GM12865 (cell line): ENCODE data around the gene SLC13A2.

Source experiments
- DNase-seq: peaks from one replicate; pipeline ENCODE4 v3.0.0; 2010; ENCODE audit warnings: low read depth
- H3K4me3 ChIP-seq: 2 replicates; pipeline ENCODE4 v1.5.1; 2011; ENCODE audit warnings: mild to moderate bottlenecking, low read depth, low read length, control low read depth
- TF ChIP-seq, protein P1 (sequence below): IDR thresholded peaks from 2 replicates; pipeline ENCODE4 v1.5.1; 2011; ENCODE audit warnings: low read length, control low read depth, low read depth, inconsistent platforms; ENCODE audit not compliant: insufficient read depth; ENCODE audit errors: missing control alignments

SLC13A2 gene

DNA sequence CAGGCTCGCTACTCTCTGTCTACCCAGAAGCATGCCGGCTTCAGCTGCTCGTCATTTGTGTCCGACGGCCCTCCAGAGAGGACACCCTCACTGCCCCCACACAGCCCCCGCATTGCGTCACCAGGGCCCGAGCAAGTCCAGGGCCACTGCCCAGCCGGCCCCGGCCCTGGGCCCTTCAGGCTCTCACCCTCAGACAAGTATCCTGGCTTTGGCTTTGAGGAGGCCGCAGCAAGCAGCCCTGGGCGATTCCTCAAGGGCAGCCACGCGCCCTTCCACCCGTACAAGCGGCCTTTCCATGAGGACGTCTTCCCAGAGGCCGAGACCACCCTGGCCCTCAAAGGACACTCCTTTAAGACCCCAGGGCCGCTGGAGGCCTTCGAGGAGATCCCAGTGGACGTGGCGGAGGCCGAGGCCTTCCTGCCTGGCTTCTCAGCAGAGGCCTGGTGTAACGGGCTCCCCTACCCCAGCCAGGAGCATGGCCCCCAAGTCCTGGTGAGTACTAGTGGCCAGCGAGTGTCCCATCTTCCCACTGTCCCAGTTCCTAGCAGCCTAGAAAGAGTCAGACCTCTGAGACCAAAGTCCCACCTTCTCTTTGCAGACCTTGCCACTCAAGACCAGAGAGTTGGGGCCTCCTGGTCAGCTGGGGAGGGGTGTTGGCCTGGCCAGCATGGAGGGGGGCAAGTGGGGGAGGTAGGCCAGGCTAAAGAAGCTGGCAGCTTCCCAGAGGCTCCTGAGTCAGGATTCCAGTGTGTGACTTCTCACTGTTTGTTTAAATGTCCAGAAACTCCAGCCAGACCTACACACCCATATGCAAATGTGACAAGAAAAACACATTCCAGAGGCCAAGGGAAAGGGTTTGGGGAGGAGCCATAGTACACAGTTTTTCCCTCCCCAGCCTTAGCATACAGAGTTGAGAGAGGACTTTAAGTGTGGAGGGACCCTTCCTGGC, 51.3 kb downstream of the SLC13A2 start:
- TF ChIP-seq, protein P1, sequence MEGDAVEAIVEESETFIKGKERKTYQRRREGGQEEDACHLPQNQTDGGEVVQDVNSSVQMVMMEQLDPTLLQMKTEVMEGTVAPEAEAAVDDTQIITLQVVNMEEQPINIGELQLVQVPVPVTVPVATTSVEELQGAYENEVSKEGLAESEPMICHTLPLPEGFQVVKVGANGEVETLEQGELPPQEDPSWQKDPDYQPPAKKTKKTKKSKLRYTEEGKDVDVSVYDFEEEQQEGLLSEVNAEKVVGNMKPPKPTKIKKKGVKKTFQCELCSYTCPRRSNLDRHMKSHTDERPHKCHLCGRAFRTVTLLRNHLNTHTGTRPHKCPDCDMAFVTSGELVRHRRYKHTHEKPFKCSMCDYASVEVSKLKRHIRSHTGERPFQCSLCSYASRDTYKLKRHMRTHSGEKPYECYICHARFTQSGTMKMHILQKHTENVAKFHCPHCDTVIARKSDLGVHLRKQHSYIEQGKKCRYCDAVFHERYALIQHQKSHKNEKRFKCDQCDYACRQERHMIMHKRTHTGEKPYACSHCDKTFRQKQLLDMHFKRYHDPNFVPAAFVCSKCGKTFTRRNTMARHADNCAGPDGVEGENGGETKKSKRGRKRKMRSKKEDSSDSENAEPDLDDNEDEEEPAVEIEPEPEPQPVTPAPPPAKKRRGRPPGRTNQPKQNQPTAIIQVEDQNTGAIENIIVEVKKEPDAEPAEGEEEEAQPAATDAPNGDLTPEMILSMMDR = no peak
- DNase-seq = no peak
- H3K4me3 ChIP-seq = no peak overlapping the region

DNA sequence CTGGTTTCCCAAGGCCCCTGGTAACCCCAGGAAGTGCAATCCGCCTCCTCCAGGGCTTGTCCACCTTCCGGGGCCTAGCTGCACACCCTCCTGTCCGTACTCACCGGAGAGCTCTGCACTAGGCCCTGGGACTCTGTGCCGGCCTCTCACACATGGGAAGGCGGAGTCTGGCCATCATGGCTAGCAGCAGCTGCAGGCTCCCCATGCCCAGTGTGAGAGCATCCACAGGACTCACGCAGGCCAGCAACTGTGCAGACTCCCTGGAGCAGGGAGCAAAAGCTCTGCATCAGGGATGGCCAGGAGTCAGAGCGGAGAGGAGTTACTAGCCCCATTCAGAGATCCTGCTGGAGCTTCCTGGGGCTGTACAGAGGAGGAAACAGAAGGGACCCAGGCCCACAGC, 52.9 kb downstream of the SLC13A2 start:
- TF ChIP-seq, protein P1 = no peak
- no peak overlapping the region for H3K4me3 ChIP-seq
- no peak for DNase-seq

DNA sequence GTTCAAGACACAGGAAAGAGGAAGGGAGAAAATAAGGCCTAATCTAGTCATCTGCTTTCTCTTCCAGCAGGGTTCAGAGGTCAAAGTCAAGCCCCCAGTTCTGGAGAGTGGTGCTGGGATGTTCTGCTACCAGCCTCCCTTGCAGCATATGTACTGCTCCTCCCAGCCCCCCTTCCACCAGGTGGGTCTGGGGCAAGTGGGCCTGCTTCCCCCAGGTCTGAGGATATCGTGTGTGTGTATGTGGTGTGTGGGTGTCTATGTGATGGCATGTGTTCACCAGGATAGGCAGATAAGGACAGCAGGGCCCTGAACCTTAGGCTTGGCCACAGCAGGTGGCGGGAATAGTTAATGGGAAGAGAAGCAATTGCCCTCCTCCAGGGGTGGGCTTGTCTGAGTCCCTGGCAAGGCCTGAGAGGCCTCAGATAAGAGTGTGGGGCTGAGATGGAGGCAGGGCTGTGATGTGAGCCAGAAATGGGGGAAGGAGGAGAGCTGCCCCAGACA, 53.8 kb downstream of the SLC13A2 start:
- no peak for DNase-seq
- H3K4me3 ChIP-seq = no peak overlapping the region
- TF ChIP-seq, protein P1 = no peak

DNA sequence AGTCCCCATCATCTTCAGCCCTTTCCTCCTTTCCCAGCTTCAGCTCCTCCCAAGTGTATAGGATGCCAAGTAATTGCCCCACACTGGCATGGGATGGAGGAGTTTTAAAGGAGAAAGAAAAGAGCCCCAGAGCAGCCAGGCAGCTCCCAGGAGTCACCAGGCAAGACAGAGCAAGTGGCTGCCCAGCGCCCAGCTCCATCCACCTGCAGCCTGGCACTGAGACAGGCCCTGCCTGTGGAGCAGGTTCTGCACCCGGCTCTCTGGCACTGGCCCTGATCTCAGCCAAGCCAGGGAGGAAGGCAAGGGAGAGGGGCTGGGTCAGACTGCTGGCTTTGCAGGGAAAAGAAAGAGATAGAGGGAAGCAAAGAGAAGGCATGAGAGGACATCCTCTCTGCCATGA, 54.4 kb downstream of the SLC13A2 start:
- DNase-seq = no peak
- TF ChIP-seq, protein P1 = no peak
- H3K4me3 ChIP-seq = no peak overlapping the region

DNA sequence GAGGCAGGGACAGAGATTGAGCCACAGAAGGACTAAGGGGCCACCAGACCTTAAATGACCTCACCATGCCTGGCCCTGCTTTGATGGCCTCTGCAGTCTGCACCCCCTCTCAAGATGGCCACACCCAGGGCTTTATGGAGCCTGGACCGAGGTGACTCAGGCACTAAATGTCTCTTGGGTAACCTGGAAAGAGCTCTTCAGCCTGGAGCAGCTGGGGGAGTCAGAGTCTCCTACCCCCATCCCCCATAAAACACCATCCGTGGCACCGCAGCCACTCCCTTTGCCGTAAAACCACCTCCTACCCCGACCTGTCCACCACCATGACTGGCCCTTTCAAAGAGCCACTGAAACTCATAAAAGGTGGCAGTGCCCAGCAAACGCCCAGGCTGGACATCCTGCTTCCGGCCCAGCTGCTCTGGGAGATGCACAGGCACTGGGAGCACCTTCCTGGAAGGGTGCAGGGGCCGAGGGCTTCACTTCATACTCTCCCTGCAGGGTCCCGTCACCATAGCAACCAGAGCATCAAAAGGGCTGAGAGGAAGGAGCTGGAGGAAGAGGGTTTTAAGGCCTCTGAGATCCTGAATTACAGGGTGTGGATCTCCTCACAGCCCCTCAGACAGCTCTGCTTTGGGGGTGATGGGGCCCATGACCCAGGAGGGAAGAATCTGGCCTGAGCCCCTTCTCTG, 55.0 kb downstream of the SLC13A2 start:
- no peak for DNase-seq
- TF ChIP-seq, protein P1 = no peak
- no peak overlapping the region for H3K4me3 ChIP-seq

DNA sequence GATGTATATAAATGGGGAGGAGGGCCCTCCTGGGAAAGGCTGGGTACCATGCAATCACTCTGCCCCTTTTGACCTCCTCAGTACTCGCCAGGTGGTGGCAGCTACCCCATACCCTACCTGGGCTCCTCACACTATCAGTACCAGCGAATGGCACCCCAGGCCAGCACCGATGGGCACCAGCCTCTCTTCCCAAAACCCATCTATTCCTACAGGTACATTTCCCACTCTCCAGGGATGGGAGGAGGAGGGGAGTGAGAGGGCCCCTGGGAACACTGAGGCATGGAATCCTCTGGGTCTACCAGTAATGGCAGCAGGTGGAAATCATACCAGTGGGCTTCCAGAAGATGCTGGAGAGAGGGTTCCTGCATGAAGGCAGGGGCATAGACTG, 55.6 kb downstream of the SLC13A2 start:
- DNase-seq = no peak
- no peak overlapping the region for H3K4me3 ChIP-seq
- TF ChIP-seq, protein P1 = no peak
